ENCODE results near the gene NEK6.

DNA sequence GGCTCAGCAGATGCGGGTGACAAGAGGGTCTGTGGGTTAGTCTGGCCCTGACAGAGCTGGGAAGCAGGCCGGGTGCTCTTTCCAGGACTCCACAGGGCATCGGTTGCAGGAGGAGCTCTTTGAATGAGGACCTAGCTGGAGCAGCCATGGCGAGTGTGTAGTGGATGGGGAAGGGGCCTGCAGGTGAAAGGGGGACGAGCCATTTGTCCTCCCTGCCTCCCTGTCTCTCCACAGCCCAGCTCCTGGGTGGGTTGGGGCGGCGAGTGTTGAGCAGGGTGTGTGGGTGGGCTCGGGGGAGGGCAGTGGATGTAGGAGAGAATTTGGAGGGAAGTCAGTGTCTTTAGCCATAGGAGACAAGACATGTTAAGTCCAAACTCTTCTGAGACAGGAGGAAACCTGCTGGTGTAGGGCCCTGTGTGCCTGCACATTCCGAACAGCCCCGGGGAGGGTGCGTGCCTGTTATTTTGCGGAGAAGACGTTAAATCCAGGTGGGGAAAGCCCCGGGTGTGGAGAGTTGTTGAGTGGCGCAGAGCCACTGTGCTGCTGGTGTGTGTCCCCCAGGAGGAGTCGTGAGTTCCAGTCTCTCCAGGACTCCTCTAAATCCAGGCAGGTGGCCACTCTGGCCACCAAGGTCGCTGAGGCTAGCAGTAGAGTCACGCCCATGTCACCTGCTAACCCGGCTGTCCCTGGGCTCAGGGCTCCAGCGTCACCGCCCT, 83.9 kb downstream of the NEK6 start:
- no peak for TF ChIP-seq POLR2A (IDR thresholded peaks at IDR 0.05)
- TF ChIP-seq, protein P1, sequence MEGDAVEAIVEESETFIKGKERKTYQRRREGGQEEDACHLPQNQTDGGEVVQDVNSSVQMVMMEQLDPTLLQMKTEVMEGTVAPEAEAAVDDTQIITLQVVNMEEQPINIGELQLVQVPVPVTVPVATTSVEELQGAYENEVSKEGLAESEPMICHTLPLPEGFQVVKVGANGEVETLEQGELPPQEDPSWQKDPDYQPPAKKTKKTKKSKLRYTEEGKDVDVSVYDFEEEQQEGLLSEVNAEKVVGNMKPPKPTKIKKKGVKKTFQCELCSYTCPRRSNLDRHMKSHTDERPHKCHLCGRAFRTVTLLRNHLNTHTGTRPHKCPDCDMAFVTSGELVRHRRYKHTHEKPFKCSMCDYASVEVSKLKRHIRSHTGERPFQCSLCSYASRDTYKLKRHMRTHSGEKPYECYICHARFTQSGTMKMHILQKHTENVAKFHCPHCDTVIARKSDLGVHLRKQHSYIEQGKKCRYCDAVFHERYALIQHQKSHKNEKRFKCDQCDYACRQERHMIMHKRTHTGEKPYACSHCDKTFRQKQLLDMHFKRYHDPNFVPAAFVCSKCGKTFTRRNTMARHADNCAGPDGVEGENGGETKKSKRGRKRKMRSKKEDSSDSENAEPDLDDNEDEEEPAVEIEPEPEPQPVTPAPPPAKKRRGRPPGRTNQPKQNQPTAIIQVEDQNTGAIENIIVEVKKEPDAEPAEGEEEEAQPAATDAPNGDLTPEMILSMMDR (IDR thresholded peaks at IDR 0.05): no peak

Measured in esophagus squamous epithelium (tissue), 4 donors.